ENCODE results near the gene CENPH.

DNA sequence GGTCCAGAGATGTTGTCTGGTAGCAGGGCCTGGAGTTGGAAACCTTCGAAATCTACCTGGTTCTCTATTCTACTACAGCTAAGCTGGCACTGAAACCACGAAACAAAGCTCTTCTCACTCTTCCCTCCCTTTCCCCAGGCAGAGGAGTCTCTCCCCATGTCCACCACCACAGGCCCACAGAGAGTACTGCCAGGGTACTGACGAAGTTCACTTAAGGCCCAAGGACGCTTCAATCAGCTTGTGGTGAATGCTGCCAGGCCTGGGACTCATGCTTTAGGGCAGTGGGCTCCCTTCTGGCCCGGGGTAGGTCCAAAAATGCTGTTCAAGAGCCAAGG lies 39.7 kb upstream of the CENPH start:
- no peak for TF ChIP-seq POLR2AphosphoS5 (IDR thresholded peaks at IDR 0.05; ENCODE audit: low read depth)
- TF ChIP-seq, protein P1, sequence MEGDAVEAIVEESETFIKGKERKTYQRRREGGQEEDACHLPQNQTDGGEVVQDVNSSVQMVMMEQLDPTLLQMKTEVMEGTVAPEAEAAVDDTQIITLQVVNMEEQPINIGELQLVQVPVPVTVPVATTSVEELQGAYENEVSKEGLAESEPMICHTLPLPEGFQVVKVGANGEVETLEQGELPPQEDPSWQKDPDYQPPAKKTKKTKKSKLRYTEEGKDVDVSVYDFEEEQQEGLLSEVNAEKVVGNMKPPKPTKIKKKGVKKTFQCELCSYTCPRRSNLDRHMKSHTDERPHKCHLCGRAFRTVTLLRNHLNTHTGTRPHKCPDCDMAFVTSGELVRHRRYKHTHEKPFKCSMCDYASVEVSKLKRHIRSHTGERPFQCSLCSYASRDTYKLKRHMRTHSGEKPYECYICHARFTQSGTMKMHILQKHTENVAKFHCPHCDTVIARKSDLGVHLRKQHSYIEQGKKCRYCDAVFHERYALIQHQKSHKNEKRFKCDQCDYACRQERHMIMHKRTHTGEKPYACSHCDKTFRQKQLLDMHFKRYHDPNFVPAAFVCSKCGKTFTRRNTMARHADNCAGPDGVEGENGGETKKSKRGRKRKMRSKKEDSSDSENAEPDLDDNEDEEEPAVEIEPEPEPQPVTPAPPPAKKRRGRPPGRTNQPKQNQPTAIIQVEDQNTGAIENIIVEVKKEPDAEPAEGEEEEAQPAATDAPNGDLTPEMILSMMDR (IDR thresholded peaks at IDR 0.05; ENCODE audit: insufficient read depth, low read length): no peak
